GM12864 (cell line): ENCODE measurements around the gene TMEM225B.

Experiments
- DNase-seq: peaks from one replicate; pipeline ENCODE4 v3.0.0-alpha.2; 2011; ENCODE audit warnings: low read depth
- H3K4me3 ChIP-seq: 2 replicates; pipeline ENCODE4 v1.5.1; 2011; ENCODE audit warnings: mild to moderate bottlenecking, low read depth, low read length, control low read depth
- TF ChIP-seq, protein P1 (sequence below): IDR thresholded peaks from 2 replicates; pipeline ENCODE4 v1.5.1; 2011; ENCODE audit warnings: low read depth, mild to moderate bottlenecking, moderate library complexity, low read length, control low read depth, inconsistent platforms; ENCODE audit errors: missing control alignments

The TMEM225B gene

DNA sequence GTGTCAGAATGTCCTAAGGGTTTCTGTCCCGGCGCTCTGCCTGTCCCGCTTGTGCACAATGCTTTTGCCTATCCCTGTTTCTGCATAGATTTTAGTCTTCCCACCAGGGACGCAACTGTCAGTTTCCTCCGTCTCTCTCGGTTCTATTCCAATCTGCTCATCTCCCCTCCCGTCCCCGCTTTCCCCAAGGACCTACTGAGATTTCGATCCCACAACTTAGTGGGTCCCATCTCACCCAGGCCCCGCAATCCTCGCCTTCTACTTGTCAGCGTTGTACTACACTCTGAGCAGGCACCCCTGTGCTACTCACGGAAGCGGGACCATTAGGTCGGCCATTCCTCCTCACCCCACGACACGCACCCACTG, 40.1 kb upstream of the TMEM225B start:
- no peak for DNase-seq
- TF ChIP-seq, protein P1, sequence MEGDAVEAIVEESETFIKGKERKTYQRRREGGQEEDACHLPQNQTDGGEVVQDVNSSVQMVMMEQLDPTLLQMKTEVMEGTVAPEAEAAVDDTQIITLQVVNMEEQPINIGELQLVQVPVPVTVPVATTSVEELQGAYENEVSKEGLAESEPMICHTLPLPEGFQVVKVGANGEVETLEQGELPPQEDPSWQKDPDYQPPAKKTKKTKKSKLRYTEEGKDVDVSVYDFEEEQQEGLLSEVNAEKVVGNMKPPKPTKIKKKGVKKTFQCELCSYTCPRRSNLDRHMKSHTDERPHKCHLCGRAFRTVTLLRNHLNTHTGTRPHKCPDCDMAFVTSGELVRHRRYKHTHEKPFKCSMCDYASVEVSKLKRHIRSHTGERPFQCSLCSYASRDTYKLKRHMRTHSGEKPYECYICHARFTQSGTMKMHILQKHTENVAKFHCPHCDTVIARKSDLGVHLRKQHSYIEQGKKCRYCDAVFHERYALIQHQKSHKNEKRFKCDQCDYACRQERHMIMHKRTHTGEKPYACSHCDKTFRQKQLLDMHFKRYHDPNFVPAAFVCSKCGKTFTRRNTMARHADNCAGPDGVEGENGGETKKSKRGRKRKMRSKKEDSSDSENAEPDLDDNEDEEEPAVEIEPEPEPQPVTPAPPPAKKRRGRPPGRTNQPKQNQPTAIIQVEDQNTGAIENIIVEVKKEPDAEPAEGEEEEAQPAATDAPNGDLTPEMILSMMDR, result no peak

GRCh38 chr7:99558306-99559174, 39.5 kb upstream of the TMEM225B start, which contains the start of gene ZNF655:
Gene ZNF655, plus strand, starts transcription at chr7:99558642. Its CDS starts 1,918 bp downstream, at chr7:99560560.
- peak within 1 kb of the TSS; percentile 99 for H3K4me3 ChIP-seq
- TF ChIP-seq, protein P1, result no peak
- peak; percentile 64 for DNase-seq

More for the DNA sequence above, 40.1 kb upstream of the TMEM225B start:
- H3K4me3 ChIP-seq, result peak overlapping the region; percentile 99

DNA sequence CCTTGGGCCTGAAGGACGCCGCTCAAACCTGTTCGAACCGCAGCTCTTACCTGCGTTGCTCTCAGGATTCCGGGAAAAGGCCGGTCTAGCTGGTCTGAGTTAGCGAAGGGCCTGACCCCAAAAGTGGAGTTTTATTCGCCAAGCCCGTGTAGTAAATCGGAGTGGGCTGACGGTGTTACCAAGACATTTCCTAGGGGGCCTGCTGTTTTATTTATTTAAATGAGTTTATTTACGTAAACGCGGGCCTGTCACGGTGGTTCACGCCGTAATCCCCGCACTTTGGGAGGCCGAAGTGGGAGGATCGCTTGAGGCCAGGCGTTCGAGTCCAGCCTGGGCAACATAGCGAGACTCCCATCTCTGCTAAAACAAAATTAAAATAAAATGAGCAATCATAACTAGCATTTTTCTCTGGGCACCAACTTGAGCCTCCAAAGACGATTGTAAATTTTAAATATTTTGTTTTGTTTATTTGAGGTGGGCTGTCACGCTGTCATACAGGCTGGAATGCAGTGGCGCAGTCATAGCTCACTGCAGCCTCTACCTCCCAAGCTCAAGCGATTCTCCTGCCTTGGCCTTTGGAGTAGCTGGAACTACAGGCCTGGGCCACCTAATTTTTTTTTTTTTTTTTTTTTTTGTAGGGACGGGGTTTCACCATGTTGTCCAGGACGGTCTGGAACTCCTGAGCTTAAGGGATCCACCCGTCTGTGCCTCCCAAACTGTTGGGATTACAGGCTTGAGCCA, 38.7 kb upstream of the TMEM225B start:
- H3K4me3 ChIP-seq, result peak overlapping the region; percentile 99
- no peak for DNase-seq
- TF ChIP-seq, protein P1, result no peak

GRCh38 chr7:99560834-99561736, 37.0 kb upstream of the TMEM225B start:
- TF ChIP-seq, protein P1, result no peak
- no peak for DNase-seq
- no peak overlapping the region for H3K4me3 ChIP-seq

DNA sequence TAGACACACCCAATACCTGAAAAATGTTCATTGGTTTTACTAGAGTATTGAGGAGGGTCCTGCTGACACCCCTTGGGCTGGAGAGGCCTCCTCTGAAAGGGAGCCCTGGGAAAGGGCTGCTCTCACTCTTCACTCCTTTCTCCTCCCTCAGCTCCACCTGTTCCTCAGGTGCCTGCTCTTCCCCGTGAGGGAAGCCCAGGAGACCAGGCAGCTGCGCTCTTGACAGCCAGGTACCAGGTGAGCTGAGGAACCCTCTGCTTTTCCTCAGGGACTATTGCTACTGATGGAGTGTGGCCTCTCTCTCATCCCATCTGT, 36.4 kb upstream of the TMEM225B start:
- TF ChIP-seq, protein P1, result no peak
- no peak overlapping the region for H3K4me3 ChIP-seq
- no peak for DNase-seq

DNA sequence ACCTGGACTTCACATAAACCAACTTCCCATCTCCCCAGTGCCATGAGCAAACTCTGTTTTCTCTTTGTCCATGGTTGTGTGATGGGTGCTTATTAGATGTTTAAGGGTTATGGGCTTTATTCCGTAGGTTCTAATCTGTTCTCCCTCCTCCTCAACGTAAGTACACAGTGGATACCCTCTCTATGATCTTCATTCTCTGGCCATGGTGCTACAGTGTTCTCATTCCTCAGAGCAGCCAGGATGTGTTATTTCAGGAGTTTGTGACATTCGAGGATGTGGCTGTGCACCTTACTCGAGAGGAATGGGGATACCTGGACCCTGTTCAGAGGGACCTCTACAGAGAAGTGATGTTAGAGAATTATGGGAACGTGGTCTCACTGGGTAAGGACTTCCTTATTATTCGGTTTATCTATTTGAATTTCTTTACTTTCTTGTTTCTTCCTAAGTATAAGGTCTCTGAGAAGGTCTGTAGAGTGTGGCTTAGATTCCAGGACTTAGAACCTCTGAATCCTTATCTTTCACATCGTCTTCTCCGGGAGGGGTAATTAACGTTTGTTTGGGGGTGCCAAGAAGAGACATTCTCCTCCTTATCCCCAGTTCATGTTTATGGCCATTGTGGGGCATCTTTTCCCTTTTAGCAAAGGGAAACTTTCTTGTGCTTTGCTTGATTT, 35.8 kb upstream of the TMEM225B start:
- no peak overlapping the region for H3K4me3 ChIP-seq
- no peak for DNase-seq
- TF ChIP-seq, protein P1, result no peak
